PC-3 (cell line): ENCODE measurements around the gene OXCT1. TPM values are rescaled to one million over a fixed set of nuclear protein-coding genes. Genes with fewer than 3 reads are reported as not detected.
A peak's percentile ranks its signal among the peaks of the same experiment; 100 is the strongest.

Experiments used
- ATAC-seq: fragments of 200-7000 bp; cut with Tn5 transposase; 2 replicates; pipeline ENCODE4 v1.9.1; 2020; ENCODE audit warnings: mild to moderate bottlenecking, moderate library complexity
- BruUV-seq: library from RNA; stranded (reverse); fragments of 400-500 nt; replicated peaks from 2 replicates; lab custom pipeline; 2021; lab: Mats Ljungman, UMichigan
- CTCF ChIA-PET: fragments of 300-600 bp; sonication (Branson Sonifier 250); formaldehyde crosslinking; loops from one replicate; lab custom pipeline; 2022; ENCODE audit warnings: antibody characterized with exemption; lab: Charles Lee
- POLR2A ChIA-PET: fragments of 300-600 bp; sonication (Branson Sonifier 250); formaldehyde crosslinking; loops from one replicate; lab custom pipeline; 2022; ENCODE audit warnings: antibody characterized with exemption; ENCODE audit not compliant: unreplicated experiment; lab: Charles Lee
- DNase-seq: peaks from one replicate; pipeline ENCODE4 v3.0.0-alpha.2; 2015
- H2AFZ ChIP-seq: fragments of 300-600 bp; sonication (generic); 2 replicates; pipeline ENCODE4 v1.6.0; 2016; ENCODE audit warnings: antibody characterized with exemption, low read length
- H3F3A ChIP-seq: fragments of 300-600 bp; sonication (generic); one replicate; pipeline ENCODE4 v1.6.0; 2017; ENCODE audit warnings: antibody characterized with exemption, low read length, control low read depth, mild to moderate bottlenecking; ENCODE audit not compliant: unreplicated experiment
- H3K27ac ChIP-seq: fragments of 300-600 bp; sonication (generic); 2 replicates; pipeline ENCODE4 v1.5.1; 2016; ENCODE audit warnings: mild to moderate bottlenecking, low read length
- H3K27me3 ChIP-seq: fragments of 300-600 bp; sonication (generic); 2 replicates; pipeline ENCODE4 v1.6.1; 2016; ENCODE audit warnings: low read length, mixed read lengths
- H3K36me3 ChIP-seq: fragments of 300-600 bp; sonication (generic); 2 replicates; pipeline ENCODE4 v1.6.1; 2016; ENCODE audit warnings: low read depth, mixed run types, low read length, mixed read lengths
- H3K4me1 ChIP-seq: fragments of 300-600 bp; sonication (generic); 2 replicates; pipeline ENCODE4 v1.5.1; 2016; ENCODE audit warnings: low read length; ENCODE audit not compliant: insufficient read depth
- H3K4me2 ChIP-seq: fragments of 300-600 bp; sonication (generic); 2 replicates; pipeline ENCODE4 v1.6.0; 2016; ENCODE audit warnings: low read length
- H3K4me3 ChIP-seq: fragments of 300-600 bp; sonication (generic); 2 replicates; pipeline ENCODE4 v1.5.1; 2016; ENCODE audit warnings: mild to moderate bottlenecking, low read length, mixed read lengths
- H3K79me2 ChIP-seq: fragments of 300-600 bp; sonication (generic); 2 replicates; pipeline ENCODE4 v1.6.1; 2017; ENCODE audit warnings: low read length, mixed read lengths
- H3K9ac ChIP-seq: fragments of 300-600 bp; sonication (generic); 2 replicates; pipeline ENCODE4 v1.6.0; 2016; ENCODE audit warnings: mild to moderate bottlenecking, low read length
- H3K9me2 ChIP-seq: fragments of 300-600 bp; sonication (generic); replicated peaks from 2 replicates; pipeline ENCODE4 v1.6.1; 2016; ENCODE audit warnings: mixed run types, low read length, mixed read lengths
- H3K9me3 ChIP-seq: fragments of 300-600 bp; sonication (generic); 2 replicates; pipeline ENCODE4 v1.6.1; 2016; ENCODE audit warnings: low read length, mixed read lengths
- H4K20me1 ChIP-seq: fragments of 300-600 bp; sonication (generic); 2 replicates; pipeline ENCODE4 v1.6.1; 2016; ENCODE audit warnings: low read length, mixed read lengths
- CTCF ChIP-seq: fragments of 300-600 bp; sonication (generic); conservative IDR thresholded peaks from 2 replicates; pipeline ENCODE4 v1.5.1; 2017; ENCODE audit warnings: antibody characterized with exemption, low read depth, mild to moderate bottlenecking, low read length
- EZH2 ChIP-seq: fragments of 300-600 bp; sonication (generic); IDR thresholded peaks from one replicate; pipeline ENCODE4 v1.6.1; 2017; ENCODE audit warnings: antibody characterized with exemption, mild to moderate bottlenecking, low read length; ENCODE audit not compliant: unreplicated experiment
- EZH2phosphoT487 ChIP-seq: fragments of 300-600 bp; sonication (generic); IDR thresholded peaks from 2 replicates; pipeline ENCODE4 v1.6.1; 2018; ENCODE audit warnings: mild to moderate bottlenecking, antibody characterized with exemption, low read length, borderline replicate concordance
- intact Hi-C: fragments of 100-400 bp; cut with micrococcal nuclease; formaldehyde crosslinking; loops from 2 replicates; pipeline ENCODE4 v1.9.0; 2023
- total RNA-seq: library from RNA; depleted of rRNA; stranded (reverse); fragments of >200 nt; gene quantifications from 2 replicates; pipeline ENCODE4 v1.2.3, GENCODE V29; 2014

The OXCT1 gene
- total RNA-seq, 1 experiment from 2014 or later: 25.5 TPM

DNA sequence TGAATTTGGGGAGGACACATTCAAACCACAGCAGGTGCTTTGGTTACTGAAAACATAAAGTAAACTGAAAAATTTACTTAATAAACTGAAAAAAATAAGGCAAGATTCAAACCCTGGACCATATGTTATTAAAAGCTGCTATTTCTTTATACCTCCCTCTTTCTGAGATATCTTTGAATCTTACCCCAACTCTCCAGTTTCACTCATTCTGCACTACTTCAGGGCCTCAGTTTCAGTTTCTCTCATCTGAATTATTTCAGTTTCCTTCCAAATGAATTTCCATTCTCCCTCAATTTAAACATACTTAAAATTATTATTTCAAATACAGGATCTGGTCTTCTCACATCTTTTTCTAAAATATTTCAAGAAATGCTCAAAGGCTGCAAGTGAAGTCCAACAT, 4.9 kb upstream of the OXCT1 start:
- BruUV-seq: no TSS peak
- Histone ChIP-seq H3K79me2 (no peaks in the 10 kb centered on the region), H3F3A (no peaks in the 10 kb centered on the region), H4K20me1 (no peaks in the 10 kb centered on the region), H3K9me2 (no peaks in the 10 kb centered on the region), H3K9ac (no peak overlapping the region), H3K27ac (no peak overlapping the region), H3K36me3 (no peaks in the 10 kb centered on the region), H3K4me2 (no peak overlapping the region), H3K27me3 (no peaks in the 10 kb centered on the region), H3K4me3 (no peak overlapping the region), H2AFZ (no peak overlapping the region), H3K9me3 (no peaks in the 10 kb centered on the region), H3K4me1 (peaks cover 20% of the 10 kb centered on the region)
- intact Hi-C loops: no loop called here
- DNase-seq (no peak), ATAC-seq (no peak)
- ChIA-PET CTCF (no interaction called here), POLR2A (no interaction called here)
- TF ChIP-seq EZH2phosphoT487 (no peak), CTCF (no peak), EZH2 (no peak)

- Histone ChIP-seq H2AFZ (no peak overlapping the region), H3K4me3 (no peak overlapping the region), H3K27me3 (no peaks in the 10 kb centered on the region), H3K9me2 (no peaks in the 10 kb centered on the region), H3K27ac (no peak overlapping the region), H3K9me3 (no peaks in the 10 kb centered on the region), H3F3A (no peaks in the 10 kb centered on the region), H3K36me3 (no peaks in the 10 kb centered on the region), H3K9ac (no peak overlapping the region), H3K4me2 (no peak overlapping the region), H3K79me2 (no peaks in the 10 kb centered on the region), H3K4me1 (peaks cover 20% of the 10 kb centered on the region), H4K20me1 (no peaks in the 10 kb centered on the region)
- TF ChIP-seq EZH2: no peak
- no peak for TF ChIP-seq CTCF
- TF ChIP-seq EZH2phosphoT487: no peak
- no TSS peak for BruUV-seq
- ATAC-seq (no peak), DNase-seq (no peak)
- POLR2A ChIA-PET: no interaction called here
- CTCF ChIA-PET: no interaction called here
- intact Hi-C loops: loop anchor here (5.0 kb wide), 1 partner anchor 43 kb away; no protein-coding TSS in a partner anchor
Observed at GRCh38 chr5:41874512-41875060, 4.4 kb upstream of the OXCT1 start.

DNA sequence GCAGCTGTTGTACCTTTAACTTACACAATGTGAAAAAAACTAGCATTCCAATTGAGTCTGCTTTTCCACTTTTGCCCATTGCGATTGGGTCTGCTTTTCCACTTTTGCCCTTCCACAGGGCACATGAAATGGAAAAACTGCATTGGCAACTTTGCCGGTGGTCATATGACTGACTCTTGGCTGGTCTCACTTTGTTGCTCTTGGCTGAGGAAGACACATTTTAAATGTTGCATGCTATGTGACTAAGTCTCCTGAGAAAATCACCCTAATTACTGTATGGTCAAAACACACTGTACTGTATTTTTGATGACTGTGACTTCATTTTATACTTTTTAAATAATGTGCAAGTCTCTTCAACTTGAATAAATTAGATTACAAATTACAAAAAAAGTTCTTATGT, 1.6 kb upstream of the OXCT1 start:
- peaks cover 18% of the 10 kb centered on the region for H3K79me2 ChIP-seq
- intact Hi-C loops: loop anchor here (5.0 kb wide), 1 partner anchor 45 kb away; no protein-coding TSS in a partner anchor
- no peaks in the 10 kb centered on the region for H4K20me1 ChIP-seq
- no peaks in the 10 kb centered on the region for H3K36me3 ChIP-seq
- ATAC-seq: no peak
- H3K9me2 ChIP-seq: no peaks in the 10 kb centered on the region
- H3K4me2 ChIP-seq: no peak overlapping the region
- peak; percentile 61 for DNase-seq
- H3K4me3 ChIP-seq: no peak overlapping the region
- no peaks in the 10 kb centered on the region for H3F3A ChIP-seq
- CTCF ChIA-PET: no interaction called here
- peaks cover 27% of the 10 kb centered on the region for H3K4me1 ChIP-seq
- H2AFZ ChIP-seq: no peak overlapping the region
- H3K9ac ChIP-seq: no peak overlapping the region
- TF ChIP-seq CTCF (no peak), EZH2phosphoT487 (no peak), EZH2 (no peak)
- no peak overlapping the region for H3K27ac ChIP-seq
- no TSS peak for BruUV-seq
- H3K27me3 ChIP-seq: no peaks in the 10 kb centered on the region
- H3K9me3 ChIP-seq: no peaks in the 10 kb centered on the region
- POLR2A ChIA-PET: no interaction called here
